ENCODE data around the gene TTC9.

DNA sequence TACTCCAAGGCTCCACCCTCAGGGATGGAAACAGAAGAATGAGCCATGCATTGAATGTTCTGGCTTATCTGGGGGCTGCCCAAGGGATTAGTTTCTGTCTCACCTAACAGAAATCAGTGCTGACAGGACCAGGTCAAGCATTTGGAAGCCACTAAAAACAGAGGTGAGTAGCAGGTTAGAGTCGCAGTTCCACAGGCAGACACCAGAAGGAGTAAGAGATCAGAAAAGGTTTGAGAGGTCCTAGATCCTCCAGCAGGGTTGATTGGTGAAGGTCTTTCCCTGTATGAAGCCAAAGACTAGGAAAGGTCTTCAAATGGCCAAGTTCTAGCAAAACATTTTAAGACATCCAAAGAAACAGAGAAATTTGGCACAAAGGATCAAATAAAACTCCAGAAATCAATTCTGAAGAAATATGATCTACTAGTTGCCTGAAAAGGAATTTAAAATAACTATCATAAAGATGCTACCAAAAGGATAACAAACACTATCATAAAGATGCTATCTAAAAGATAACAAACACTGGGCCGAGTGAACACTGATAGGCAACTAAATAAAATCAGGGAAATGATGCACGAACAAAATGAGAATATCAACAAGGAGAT, 19.5 kb upstream of the TTC9 start:
- TF ChIP-seq, protein P1, sequence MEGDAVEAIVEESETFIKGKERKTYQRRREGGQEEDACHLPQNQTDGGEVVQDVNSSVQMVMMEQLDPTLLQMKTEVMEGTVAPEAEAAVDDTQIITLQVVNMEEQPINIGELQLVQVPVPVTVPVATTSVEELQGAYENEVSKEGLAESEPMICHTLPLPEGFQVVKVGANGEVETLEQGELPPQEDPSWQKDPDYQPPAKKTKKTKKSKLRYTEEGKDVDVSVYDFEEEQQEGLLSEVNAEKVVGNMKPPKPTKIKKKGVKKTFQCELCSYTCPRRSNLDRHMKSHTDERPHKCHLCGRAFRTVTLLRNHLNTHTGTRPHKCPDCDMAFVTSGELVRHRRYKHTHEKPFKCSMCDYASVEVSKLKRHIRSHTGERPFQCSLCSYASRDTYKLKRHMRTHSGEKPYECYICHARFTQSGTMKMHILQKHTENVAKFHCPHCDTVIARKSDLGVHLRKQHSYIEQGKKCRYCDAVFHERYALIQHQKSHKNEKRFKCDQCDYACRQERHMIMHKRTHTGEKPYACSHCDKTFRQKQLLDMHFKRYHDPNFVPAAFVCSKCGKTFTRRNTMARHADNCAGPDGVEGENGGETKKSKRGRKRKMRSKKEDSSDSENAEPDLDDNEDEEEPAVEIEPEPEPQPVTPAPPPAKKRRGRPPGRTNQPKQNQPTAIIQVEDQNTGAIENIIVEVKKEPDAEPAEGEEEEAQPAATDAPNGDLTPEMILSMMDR (IDR thresholded peaks at IDR 0.05) = no peak
- TF ChIP-seq POLR2A (IDR thresholded peaks at IDR 0.05) = no peak

Data from lower leg skin (tissue), 3 donors.